Left ventricle myocardium inferior (tissue), 1 donor: Measurements from ENCODE around the gene MYO18B. TPM values are rescaled to one million over a fixed set of nuclear protein-coding genes. Genes with fewer than 3 reads are reported as not detected.

ENCODE experiments used
- DNase-seq: peaks from one replicate; pipeline ENCODE4 v3.0.0-alpha.2; 2020
- H3K27ac ChIP-seq: fragments of 200-600 bp; replicated peaks from 2 replicates; pipeline ENCODE4 v1.8.0; 2021
- H3K27me3 ChIP-seq: fragments of 200-600 bp; 2 replicates; pipeline ENCODE4 v1.8.0; 2021; ENCODE audit warnings: low read depth
- H3K36me3 ChIP-seq: fragments of 200-600 bp; 2 replicates; pipeline ENCODE4 v1.8.0; 2021
- H3K4me1 ChIP-seq: fragments of 200-600 bp; 2 replicates; pipeline ENCODE4 v1.8.0; 2021
- H3K4me3 ChIP-seq: fragments of 200-600 bp; 2 replicates; pipeline ENCODE4 v1.8.0; 2021; ENCODE audit warnings: mild to moderate bottlenecking, moderate library complexity
- H3K9me3 ChIP-seq: fragments of 200-600 bp; replicated peaks from 2 replicates; pipeline ENCODE4 v1.8.0; 2021
- intact Hi-C: fragments of 100-400 bp; cut with micrococcal nuclease; formaldehyde crosslinking; loops from one replicate; pipeline ENCODE4 v1.11.0; 2022
- total RNA-seq: library from RNA; stranded (reverse); fragmentation: NEBNext Ultra II Directional; extraction: Animal tissue kit (Norgen Biotek cat#: 25700); gene quantifications from one replicate; pipeline ENCODE4 v1.2.1, GENCODE V29; 2021
- TF ChIP-seq, protein P1 (sequence below): fragments of 200-600 bp; IDR thresholded peaks from 2 replicates; pipeline ENCODE4 v1.8.0; 2021; ENCODE audit warnings: antibody characterized with exemption, mild to moderate bottlenecking, borderline replicate concordance
- donor health status: DM: no; HTN: yes; CAD: no; lungs with severe emphysema.

The MYO18B gene
- total RNA-seq, 1 donor from 2014 or later = 163 TPM

DNA sequence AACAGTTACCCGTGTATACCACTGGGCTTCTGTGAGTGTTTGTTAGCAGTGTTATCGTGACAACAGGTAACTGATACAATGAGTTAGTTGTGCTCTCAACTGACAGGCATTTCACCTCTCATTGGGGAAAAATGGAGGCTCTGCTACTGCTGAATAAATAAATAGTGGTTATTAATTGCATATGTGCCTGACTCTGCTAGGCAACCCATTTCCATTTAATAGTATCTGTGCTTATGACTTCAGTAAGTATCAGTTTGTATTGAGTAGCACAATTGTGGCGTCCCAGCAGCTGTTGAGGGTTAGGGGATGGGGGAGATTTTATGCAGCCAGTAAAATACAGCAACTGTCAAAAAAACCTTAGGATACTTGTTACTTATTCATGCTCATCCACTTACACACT, 303.9 kb downstream of the MYO18B start:
- intact Hi-C loops = no loop called here
- H3K36me3 ChIP-seq = no peaks in the 10 kb centered on the region
- H3K4me3 ChIP-seq = no peak overlapping the region
- no peaks in the 10 kb centered on the region for H3K9me3 ChIP-seq
- H3K27ac ChIP-seq = no peak overlapping the region
- peaks cover 5% of the 10 kb centered on the region for H3K27me3 ChIP-seq
- H3K4me1 ChIP-seq = peaks cover 6% of the 10 kb centered on the region
- TF ChIP-seq, protein P1, sequence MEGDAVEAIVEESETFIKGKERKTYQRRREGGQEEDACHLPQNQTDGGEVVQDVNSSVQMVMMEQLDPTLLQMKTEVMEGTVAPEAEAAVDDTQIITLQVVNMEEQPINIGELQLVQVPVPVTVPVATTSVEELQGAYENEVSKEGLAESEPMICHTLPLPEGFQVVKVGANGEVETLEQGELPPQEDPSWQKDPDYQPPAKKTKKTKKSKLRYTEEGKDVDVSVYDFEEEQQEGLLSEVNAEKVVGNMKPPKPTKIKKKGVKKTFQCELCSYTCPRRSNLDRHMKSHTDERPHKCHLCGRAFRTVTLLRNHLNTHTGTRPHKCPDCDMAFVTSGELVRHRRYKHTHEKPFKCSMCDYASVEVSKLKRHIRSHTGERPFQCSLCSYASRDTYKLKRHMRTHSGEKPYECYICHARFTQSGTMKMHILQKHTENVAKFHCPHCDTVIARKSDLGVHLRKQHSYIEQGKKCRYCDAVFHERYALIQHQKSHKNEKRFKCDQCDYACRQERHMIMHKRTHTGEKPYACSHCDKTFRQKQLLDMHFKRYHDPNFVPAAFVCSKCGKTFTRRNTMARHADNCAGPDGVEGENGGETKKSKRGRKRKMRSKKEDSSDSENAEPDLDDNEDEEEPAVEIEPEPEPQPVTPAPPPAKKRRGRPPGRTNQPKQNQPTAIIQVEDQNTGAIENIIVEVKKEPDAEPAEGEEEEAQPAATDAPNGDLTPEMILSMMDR = no peak
- no peak for DNase-seq

DNA sequence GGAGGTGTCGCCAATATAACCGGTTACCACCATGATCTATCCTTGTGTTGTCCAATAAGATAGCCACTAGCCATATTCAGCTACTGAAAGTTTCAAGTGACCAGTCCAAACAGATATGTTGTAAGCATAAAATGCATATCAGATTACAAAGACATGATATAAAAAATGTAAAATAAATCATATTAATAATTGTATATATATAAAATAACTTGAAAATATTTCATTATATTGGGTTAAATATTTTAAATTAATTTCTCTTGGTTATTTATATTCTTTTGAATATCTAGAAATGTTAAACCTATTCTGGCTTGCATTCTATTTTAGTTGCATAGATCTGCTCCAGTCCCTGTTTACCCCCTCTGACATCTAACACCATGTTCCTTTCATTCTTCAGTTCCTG, 305.5 kb downstream of the MYO18B start:
- H3K27ac ChIP-seq = no peak overlapping the region
- H3K27me3 ChIP-seq = peaks cover 5% of the 10 kb centered on the region

DNA sequence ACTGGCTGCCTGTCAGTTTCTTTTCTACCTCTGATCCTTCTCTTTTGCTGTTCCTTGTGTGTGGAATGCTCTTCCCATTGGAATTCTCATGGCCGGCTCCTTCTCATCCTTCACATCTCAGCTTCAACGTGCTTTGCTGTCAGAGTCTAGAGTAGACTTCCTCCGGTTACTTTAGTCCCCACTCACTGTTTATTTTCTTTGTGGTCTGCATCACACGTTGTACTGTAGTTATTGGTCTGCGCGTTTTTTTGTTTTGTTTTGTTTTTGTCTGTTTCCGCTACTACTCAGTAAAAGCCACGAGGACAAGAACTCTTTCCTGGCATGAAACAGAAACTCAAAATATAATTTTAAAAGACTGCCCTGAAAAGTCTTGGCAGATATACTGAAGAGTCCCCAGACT, 305.9 kb downstream of the MYO18B start:
- intact Hi-C loops = no loop called here
- H3K4me3 ChIP-seq = no peak overlapping the region
- DNase-seq = no peak
- no peak overlapping the region for H3K27ac ChIP-seq
- no peaks in the 10 kb centered on the region for H3K9me3 ChIP-seq
- no peaks in the 10 kb centered on the region for H3K36me3 ChIP-seq
- TF ChIP-seq, protein P1 = no peak
- H3K27me3 ChIP-seq = peaks cover 5% of the 10 kb centered on the region
- peaks cover under 1% of the 10 kb centered on the region for H3K4me1 ChIP-seq

More for the DNA sequence above, 305.5 kb downstream of the MYO18B start:
- intact Hi-C loops = no loop called here
- no peak for DNase-seq
- TF ChIP-seq, protein P1 = no peak
- peaks cover 5% of the 10 kb centered on the region for H3K4me1 ChIP-seq
- H3K36me3 ChIP-seq = no peaks in the 10 kb centered on the region
- H3K9me3 ChIP-seq = no peaks in the 10 kb centered on the region
- H3K4me3 ChIP-seq = no peak overlapping the region

DNA sequence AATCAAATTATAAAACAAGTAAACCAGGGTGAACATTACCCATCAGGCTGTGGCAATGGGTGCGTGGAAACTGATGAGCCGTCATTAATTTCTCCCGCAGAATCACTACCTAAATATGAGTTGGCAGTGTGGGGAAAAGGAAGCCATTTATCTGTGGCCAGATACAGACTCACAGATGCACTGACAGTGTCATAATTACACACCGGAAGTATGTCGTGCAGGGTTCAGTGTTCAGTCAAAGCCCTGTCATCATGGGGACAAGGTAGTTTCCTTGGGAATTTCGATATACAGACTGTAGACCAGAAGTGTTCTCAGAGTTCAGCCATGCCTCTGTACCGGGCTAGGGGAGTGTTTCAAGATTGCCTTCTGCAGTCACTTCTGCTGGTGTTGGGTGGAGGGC, 308.1 kb downstream of the MYO18B start:
- DNase-seq = no peak
- Histone ChIP-seq H3K4me3 (no peak overlapping the region), H3K36me3 (no peaks in the 10 kb centered on the region), H3K27me3 (peaks cover 5% of the 10 kb centered on the region), H3K27ac (no peak overlapping the region), H3K4me1 (no peaks in the 10 kb centered on the region), H3K9me3 (no peaks in the 10 kb centered on the region)
- TF ChIP-seq, protein P1 = no peak
- intact Hi-C loops = no loop called here

DNA sequence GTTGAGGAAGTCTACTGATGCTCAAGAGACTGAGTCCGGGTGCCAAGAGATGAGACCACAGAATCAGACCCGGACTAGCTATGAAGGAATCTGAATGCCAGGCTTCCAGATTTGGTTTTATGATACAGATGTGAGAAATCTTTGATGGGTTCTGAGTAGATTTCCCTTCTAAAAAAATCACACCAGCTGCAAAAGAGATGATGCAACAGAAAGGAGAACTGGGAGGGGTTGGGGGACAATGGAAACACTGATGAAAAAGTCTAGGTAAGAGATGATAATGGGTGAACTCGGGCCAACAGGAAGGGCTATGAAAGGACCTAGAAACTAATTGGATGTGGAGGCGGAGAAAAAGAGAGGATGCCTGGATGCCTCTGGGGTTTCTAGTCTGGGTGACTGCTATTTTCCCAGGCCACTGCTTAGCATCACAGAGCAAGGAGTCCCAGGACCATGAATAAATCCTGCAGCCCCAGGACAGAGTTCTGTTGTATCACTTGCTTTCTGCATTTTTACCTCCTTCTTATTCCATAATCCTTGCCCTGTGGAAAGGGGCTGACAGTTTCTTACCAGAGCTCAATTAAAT, 311.8 kb downstream of the MYO18B start:
- TF ChIP-seq, protein P1 = no peak
- no peak for DNase-seq
- Histone ChIP-seq H3K4me3 (no peak overlapping the region), H3K27ac (no peak overlapping the region), H3K27me3 (no peaks in the 10 kb centered on the region), H3K36me3 (peaks cover 9% of the 10 kb centered on the region), H3K4me1 (no peaks in the 10 kb centered on the region), H3K9me3 (no peaks in the 10 kb centered on the region)
- intact Hi-C loops = no loop called here
